ENCODE measurements around the gene DDR1.

DNA sequence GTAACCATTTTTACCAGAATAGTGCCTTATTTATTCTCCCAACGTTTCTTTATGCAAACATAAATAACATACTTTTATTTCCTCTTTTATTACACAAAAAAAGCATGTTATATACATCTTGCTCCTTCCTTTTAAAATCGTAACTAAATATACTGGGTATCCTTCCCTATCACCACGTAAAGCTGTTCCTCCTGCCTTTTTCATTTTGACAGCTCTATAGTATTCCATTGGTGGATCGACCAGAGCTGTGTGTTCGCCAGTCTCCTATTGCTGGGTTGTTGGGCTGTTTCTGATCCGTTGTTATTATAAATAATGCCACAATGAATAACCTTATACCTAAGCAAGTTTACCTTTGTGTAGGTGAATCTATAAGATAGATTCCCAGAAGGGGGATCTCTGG lies 46.9 kb upstream of the DDR1 start:
- TF ChIP-seq POLR2A (IDR thresholded peaks at IDR 0.05) (no peak), CTCF (IDR thresholded peaks at IDR 0.05) (no peak)
